Activated T-cell treated with anti-CD3 and anti-CD28 coated beads, Interleukin-2, amount 50 U/mL, for 72 hours (primary cell): Measurements from ENCODE around the gene SSC4D. TPM values are rescaled to one million over a fixed set of nuclear protein-coding genes. Genes with fewer than 3 reads are reported as not detected.
"Not testable (repeated sequence)": the region's sequence is repeated elsewhere in the genome, so short reads cannot be mapped to it uniquely, and the experiment has no call there.

Experiments used
- ATAC-seq, 2 donors: fragments of 150-1000 bp; cut with Tn5 transposase; replicated peaks in 1 of 2; 2 replicates each; pipeline ENCODE4 v1.10.0; 2021; ENCODE audit warnings: moderate library complexity in 2 of 2, mild to moderate bottlenecking in 1 of 2
- DNase-seq, 2 donors: peaks; one replicate each; pipeline ENCODE4 v3.0.0; 2021 to 2022; ENCODE audit warnings: mixed read lengths in 1 of 2
- H3K27ac Mint-ChIP-seq: one replicate; pipeline ENCODE4 v1.8.0; 2022; ENCODE audit warnings: mild to moderate bottlenecking, moderate library complexity, mixed read lengths
- H3K27me3 Mint-ChIP-seq: one replicate; pipeline ENCODE4 v1.8.0; 2022; ENCODE audit warnings: low read depth, mixed read lengths
- H3K36me3 Mint-ChIP-seq, 2 donors: one replicate each; pipeline ENCODE4 v1.8.0; 2022; ENCODE audit warnings: mixed read lengths in 2 of 2, mild to moderate bottlenecking in 1 of 2; ENCODE audit not compliant: insufficient read depth in 2 of 2
- H3K4me1 Mint-ChIP-seq: one replicate; pipeline ENCODE4 v1.8.0; 2022; ENCODE audit warnings: low read depth, mixed read lengths
- H3K4me3 Mint-ChIP-seq, 2 donors: one replicate each; pipeline ENCODE4 v1.8.0; 2022; ENCODE audit warnings: mild to moderate bottlenecking in 2 of 2, mixed read lengths in 2 of 2, moderate library complexity in 2 of 2
- H3K9me3 Mint-ChIP-seq, 2 donors: one replicate each; pipeline ENCODE4 v1.8.0; 2022; ENCODE audit warnings: mixed read lengths in 2 of 2
- total RNA-seq, 2 donors: library from RNA; stranded (reverse); gene quantifications; one replicate each; pipeline ENCODE4 v1.2.3, GENCODE V29; 2022

The SSC4D gene
- total RNA-seq, 2 donors from 2014 or later, result 0.60 to 1.0 TPM

DNA sequence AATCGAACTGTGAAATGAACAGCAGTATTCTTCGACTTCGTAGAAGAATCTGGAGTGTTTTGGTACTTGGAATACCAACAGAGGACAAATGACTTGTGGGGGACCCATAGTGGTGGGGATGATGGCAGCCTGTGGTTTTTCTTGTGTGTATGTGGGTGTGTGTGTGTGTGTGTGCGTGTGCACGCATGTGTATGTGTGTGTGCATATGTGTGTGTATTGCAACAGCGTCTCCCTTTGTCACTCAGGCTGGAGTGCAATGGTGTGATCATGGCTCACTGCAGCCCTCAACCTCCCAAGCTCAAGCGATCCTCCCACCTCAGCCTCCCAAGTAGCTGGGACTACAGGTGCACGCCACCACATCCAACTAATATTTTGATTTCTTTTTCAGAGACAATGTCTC lies 41.3 kb downstream of the SSC4D start:
- H3K36me3 Mint-ChIP-seq, result no peaks in the 10 kb centered on the region
- no peak for ATAC-seq

DNA sequence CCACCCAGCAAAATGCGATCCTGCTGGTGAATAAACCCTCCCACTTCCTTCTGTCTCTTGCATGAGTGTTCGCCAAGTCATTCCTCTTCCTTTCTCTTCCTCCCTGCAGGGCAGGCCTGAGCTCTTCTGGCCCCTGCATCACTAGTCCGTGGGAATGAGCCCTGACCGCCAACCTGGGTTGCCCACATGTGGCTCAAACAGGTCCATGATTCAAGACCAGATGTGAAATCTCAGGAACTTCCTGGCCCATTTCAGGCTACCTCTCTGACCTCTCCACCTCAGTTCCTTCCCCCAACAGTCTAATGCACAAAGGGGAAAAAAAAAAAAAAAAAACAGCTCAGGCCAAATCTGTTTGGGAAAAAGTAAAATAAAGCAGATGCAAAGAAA lies 45.3 kb downstream of the SSC4D start:
- no peak for ATAC-seq
- no peaks in the 10 kb centered on the region for H3K9me3 Mint-ChIP-seq
- no peak overlapping the region for H3K27ac Mint-ChIP-seq
- peaks cover 5% of the 10 kb centered on the region for H3K27me3 Mint-ChIP-seq
- H3K4me1 Mint-ChIP-seq, result peaks cover 29% of the 10 kb centered on the region
- peak overlapping the region; percentile 73 to 75 for H3K4me3 Mint-ChIP-seq
- DNase-seq, result peak in 1 of 2 donors; percentile 23
- no peaks in the 10 kb centered on the region for H3K36me3 Mint-ChIP-seq

More for the DNA sequence above, 41.3 kb downstream of the SSC4D start:
- H3K27ac Mint-ChIP-seq, result no peak overlapping the region
- peaks cover 20% of the 10 kb centered on the region for H3K4me1 Mint-ChIP-seq
- H3K4me3 Mint-ChIP-seq, result no peak overlapping the region
- H3K9me3 Mint-ChIP-seq, result no peaks in the 10 kb centered on the region
- peaks cover 6% of the 10 kb centered on the region for H3K27me3 Mint-ChIP-seq
- DNase-seq, result no peak

DNA sequence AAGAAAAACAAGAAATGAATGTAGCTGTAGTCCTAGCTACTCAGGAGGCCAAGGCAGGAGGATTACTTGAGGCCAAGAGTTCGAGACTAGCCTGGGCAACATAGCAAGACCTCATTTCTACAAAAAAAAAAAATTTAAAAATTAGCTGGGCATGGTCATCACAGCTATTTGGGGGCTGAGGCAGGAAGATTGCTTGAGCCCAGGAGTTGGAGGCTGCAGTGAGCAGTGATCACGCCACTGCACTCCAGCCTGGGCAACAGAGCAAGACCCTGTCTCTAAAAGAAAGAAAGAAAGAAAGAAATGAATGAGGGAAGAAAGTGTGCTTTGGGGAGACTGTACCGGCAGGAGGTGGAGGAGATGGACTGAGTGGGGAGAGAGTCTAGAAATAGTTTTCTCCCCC lies 45.7 kb downstream of the SSC4D start:
- peak overlapping the region; percentile 34 to 75 for H3K4me3 Mint-ChIP-seq

DNA sequence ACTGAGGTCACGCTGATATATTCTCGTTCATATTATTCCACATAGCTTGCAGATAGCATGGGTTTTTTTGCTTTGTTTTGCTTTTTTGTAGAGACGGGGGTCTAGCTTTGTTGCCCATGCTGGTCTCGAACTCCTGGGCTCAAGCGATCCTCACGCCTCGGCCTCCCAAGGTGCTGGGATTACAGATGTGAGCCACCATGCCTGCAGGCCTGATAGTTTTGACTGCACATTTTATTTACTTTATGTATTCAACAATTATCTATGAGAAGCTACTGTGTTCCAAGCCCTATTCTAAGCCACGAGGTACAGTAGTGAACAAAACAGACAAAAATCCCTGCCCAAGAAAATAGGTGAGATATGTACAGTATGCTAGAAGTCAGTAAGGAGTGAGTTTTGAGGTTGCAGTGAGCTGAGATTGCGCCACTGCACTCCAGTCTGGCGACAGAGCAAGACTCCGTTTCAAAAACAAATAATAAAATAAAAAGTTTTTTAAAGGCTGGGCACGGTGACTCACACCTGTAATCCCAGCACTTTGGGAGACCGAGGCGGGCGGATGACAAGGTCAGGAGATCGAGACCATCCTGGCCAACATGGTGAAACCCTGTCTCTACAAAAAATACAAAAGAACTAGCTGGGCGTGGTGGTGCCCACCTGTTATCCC lies 49.4 kb downstream of the SSC4D start:
- Mint-ChIP-seq H3K36me3 (peaks cover 9 to 19% of the 10 kb centered on the region in 2 donors), H3K9me3 (no peaks in the 10 kb centered on the region), H3K4me1 (peaks cover 52% of the 10 kb centered on the region), H3K27ac (no peak overlapping the region), H3K27me3 (no peaks in the 10 kb centered on the region), H3K4me3 (peak overlapping the region; percentile 90)
- no peak for DNase-seq
- ATAC-seq, result no peak

More for the DNA sequence above, 45.7 kb downstream of the SSC4D start:
- not testable (repeated sequence) for H3K27me3 Mint-ChIP-seq, ATAC-seq, H3K27ac Mint-ChIP-seq, H3K9me3 Mint-ChIP-seq, H3K36me3 Mint-ChIP-seq, DNase-seq
- H3K4me1 Mint-ChIP-seq, result peaks cover 29% of the 10 kb centered on the region

DNA sequence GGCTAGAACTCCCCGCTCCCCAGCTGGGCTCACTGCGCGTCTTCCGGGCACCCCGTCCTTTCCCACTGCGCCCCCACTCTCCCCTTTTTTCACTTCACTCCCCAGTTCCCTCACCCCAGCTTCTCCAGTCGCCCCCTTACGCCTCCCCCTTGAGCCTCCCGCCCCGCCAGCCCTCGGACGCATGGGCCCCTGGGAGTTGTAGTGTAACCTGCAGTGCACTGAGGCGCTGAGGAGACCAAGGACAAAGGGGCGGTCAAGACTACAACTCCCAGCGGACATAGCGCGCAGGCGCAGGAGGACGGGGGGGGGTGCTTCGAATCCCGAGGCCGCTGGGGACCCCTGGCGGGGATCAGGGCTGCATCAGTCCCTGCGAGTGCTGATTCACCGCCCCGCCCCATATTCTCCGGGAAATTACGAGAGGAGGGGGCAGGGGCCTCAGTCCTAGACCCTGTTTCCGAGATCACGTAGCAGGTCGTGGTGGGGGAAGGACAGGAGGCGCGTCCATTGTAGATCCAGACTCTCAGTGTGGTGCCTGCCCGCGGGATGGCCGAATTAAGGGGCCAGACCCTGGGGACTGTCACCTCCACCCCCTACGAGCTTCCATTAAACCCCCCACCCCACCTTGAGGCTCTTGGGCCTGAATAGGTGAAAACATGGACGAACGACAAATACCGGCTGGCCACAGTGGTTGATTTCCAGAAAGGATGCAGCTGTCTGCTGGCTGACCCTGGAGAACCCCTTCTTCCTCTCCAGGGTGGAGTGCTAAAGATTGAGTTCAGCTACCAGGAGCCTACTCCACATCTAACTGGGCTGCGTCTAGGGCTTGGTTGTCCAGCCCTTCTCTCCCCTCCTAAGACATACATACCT lies 50.2 kb downstream of the SSC4D start:
- peaks cover 9 to 25% of the 10 kb centered on the region in 2 donors for H3K36me3 Mint-ChIP-seq
- no peaks in the 10 kb centered on the region for H3K9me3 Mint-ChIP-seq
- H3K4me1 Mint-ChIP-seq, result peaks cover 51% of the 10 kb centered on the region
- H3K4me3 Mint-ChIP-seq, result peak overlapping the region; percentile 90
- ATAC-seq (peak; percentile 95 to 96), DNase-seq (peak; percentile 96 to 97)
- H3K27ac Mint-ChIP-seq, result peak overlapping the region; percentile 97
- H3K27me3 Mint-ChIP-seq, result no peaks in the 10 kb centered on the region

DNA sequence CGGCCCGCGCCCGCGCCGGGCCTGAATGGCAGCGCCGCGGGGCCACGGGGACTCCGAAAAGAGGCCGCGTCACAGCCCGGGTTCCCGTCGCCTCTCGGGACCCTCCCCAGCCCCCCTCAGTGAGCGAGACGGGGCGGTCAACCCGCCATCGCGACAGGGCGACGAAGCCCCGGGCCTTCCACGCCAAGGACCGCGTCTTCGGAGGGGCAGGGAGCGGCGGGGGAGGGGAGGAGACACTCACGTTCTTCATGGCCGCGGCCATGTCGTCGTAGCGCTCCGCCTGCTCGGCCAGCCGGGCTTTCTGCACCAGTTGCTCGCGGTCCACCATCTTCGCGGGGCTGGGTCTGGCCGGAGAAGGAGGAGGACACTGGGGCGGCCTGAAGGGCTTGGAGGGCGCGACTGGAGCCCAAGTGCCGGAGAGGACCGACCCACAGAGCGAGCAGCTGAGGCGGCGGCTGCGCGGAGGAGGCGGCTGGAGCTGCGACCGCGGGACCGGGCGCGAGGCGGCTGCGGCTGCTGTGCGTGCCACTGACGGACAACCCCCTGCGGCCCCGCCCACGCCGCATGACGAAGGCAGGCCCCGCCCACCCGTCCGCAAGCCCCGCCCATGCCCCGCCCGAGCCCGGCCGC lies 50.9 kb downstream of the SSC4D start, which contains the start of gene YWHAG:
Gene YWHAG, minus strand, starts transcription at position 511 of the 630 bp plus-strand sequence. Its CDS starts 183 bp downstream, at position 328.
- DNase-seq (peak; percentile 90 to 91), ATAC-seq (peak; percentile 68 to 74)
- Mint-ChIP-seq H3K27ac (peak within 1 kb of the TSS; percentile 99), H3K27me3 (no peaks in the 10 kb centered on the region), H3K36me3 (peaks cover 9 to 25% of the 10 kb centered on the region in 2 donors), H3K4me3 (peak within 1 kb of the TSS; percentile 90 to 99), H3K9me3 (no peaks in the 10 kb centered on the region), H3K4me1 (peaks cover 50% of the 10 kb centered on the region)

DNA sequence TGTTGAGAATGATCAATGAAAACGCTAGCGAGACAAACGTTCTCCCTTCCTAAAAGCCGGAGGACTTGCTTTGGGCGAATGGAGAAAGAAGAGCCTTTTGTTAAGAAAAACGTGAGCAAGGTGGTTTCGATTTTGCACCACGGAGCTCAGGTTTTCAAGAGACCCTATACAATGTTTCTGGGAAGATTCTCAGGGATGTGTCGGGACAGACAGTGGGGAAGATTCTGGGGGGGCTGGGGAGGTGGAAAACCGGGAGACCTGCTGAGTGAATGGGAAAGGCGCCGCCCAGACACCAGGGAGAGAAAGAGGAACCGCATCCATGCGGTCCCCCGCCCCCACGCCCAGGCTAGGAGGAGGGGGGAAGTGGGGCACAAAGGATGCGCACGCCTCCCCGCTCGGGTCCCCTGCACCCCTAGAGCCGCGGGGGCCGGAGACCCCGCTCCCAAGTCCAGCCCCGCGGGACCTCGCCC lies 51.5 kb downstream of the SSC4D start:
- peak in 1 of 2 donors; percentile 6 for ATAC-seq
- Mint-ChIP-seq H3K4me3 (peak overlapping the region; percentile 90 to 99), H3K4me1 (peaks cover 47% of the 10 kb centered on the region)

DNA sequence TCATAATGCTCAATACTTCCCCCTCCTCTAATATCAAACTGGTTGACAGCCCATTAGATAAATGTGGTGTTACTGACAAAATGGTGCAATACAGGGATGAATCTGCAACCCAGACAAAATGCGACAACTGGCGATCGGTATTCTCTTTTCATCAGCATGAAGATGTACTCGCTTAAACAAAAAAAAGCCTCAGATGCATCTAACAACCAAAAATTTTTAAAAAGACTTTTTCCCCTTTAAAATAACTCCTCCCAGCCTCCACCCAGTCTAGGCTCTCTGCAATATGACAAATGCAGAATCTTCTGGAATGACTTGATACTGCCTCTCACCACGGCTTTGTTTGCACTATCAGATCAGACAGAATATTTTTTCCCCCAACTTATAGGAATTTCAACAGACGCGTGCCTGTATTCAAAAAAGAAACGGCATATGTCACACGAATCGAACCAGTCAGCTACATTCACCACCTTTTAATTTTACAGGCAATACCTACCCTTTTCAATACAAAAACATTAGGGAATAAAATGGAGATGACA lies 52.0 kb downstream of the SSC4D start:
- Mint-ChIP-seq H3K4me3 (peak overlapping the region; percentile 90 to 99), H3K36me3 (peaks cover 9 to 25% of the 10 kb centered on the region in 2 donors), H3K27ac (peak overlapping the region; percentile 99), H3K4me1 (peaks cover 51% of the 10 kb centered on the region), H3K9me3 (no peaks in the 10 kb centered on the region), H3K27me3 (no peaks in the 10 kb centered on the region)
- DNase-seq (no peak), ATAC-seq (no peak)

More for the DNA sequence above, 51.5 kb downstream of the SSC4D start:
- Mint-ChIP-seq H3K27me3 (no peaks in the 10 kb centered on the region), H3K27ac (peak overlapping the region; percentile 99), H3K9me3 (no peaks in the 10 kb centered on the region), H3K36me3 (peaks cover 9 to 25% of the 10 kb centered on the region in 2 donors)
- DNase-seq, result peak; percentile 45 to 55

DNA sequence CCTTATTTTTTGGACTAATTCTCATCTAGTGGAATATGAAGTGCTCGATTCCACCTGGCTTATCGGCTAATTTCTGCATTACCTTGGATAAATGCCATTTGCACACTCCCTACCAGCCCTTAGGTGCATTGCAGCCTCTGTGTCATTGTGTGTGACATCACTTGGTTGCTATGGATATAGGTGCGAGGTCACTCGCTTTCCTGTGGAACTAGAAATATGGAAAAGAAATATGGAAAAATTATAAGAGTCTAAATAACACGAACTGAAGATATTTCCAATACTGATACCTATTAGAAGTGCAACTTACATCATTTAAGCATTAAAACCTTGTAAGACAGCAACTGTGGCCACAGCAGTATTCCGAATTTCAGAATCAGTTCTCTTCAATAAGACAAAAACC lies 52.7 kb downstream of the SSC4D start:
- ATAC-seq, result no peak
- Mint-ChIP-seq H3K4me1 (peaks cover 59% of the 10 kb centered on the region), H3K4me3 (peak overlapping the region; percentile 90 to 99), H3K27ac (peak overlapping the region; percentile 99), H3K27me3 (no peaks in the 10 kb centered on the region), H3K36me3 (peaks cover 9 to 25% of the 10 kb centered on the region in 2 donors), H3K9me3 (no peaks in the 10 kb centered on the region)
- DNase-seq, result no peak

DNA sequence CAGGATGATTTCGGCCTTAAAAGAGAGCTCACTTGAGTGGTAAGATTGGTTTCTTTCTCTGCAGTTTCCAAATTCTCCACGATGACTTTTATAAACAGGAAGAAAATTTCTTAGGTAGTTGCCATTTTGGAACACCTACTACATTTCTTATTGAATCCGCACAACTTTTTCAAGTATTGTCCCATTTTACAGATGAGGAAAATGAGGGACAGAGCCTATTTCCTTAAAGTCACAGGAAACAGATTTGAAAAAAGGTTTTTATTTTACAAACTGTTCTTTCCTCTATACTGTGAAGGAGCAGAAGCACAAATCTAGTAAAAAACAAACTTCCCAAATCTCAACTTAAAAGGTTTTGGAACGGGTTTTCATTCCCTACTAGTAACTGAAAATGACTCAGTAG lies 53.4 kb downstream of the SSC4D start:
- H3K27me3 Mint-ChIP-seq, result no peaks in the 10 kb centered on the region
- H3K27ac Mint-ChIP-seq, result peak overlapping the region; percentile 94
- H3K9me3 Mint-ChIP-seq, result no peaks in the 10 kb centered on the region
- H3K4me1 Mint-ChIP-seq, result peaks cover 66% of the 10 kb centered on the region
- no peak for ATAC-seq
- H3K36me3 Mint-ChIP-seq, result peaks cover 9 to 28% of the 10 kb centered on the region in 2 donors
- no peak for DNase-seq
- H3K4me3 Mint-ChIP-seq, result peak overlapping the region; percentile 35 to 77

DNA sequence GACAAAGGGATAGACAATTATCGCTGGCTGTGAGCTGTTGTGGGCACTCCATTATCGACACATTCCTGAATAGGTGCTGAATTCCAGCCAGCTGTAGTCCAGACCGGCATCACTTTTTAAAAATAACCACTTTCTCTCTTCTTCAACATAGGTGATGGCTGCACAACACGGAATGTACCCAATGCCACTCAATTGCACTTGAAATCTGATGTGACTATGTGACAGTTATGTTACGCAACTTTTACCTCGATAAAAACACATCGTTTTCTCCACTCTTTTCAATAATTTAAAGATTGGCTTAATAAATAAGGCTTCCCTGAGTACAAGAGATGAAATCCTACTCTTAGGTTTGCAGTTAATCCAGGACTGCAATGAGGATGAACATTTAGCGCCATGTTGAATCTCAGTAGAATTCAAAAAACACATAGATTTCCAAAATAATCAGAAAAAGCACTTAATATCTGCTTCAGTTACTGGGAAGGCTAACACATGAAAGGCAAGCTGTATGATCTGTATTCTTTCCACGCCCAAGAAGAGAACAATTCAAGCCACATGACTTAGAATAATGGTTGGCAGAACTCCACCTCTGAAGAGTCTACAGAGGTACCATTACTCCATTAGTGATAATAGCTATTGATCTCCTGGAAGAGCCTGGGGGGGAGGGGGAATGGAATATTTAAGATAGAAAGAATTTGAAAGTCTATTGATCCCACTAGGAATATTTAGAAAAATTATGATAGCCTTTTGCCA lies 54.3 kb downstream of the SSC4D start:
- no peak for DNase-seq
- ATAC-seq, result no peak
- Mint-ChIP-seq H3K27ac (no peak overlapping the region), H3K4me3 (peak overlapping the region; percentile 35 to 77), H3K4me1 (peaks cover 75% of the 10 kb centered on the region), H3K9me3 (no peaks in the 10 kb centered on the region), H3K27me3 (no peaks in the 10 kb centered on the region), H3K36me3 (peaks cover 9 to 31% of the 10 kb centered on the region in 2 donors)

DNA sequence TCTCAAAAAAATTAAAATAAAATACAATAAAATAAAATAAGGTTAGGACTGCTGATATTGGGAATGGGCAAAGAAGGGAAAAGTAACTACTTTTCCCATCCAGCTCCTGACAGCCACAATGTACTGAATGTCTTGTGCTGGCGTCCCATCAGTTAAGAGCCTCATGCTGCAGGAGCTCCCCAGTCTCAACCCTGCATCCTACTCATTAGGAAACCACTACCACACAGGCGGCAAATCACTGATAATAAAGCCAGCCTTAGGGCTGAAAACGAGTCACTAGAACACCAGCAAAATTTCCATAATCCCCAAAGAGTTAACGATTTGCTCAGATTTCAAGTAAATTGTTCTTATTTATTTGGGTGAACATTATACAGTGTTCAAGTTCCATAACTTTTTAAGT lies 55.0 kb downstream of the SSC4D start:
- Mint-ChIP-seq H3K4me3 (no peak overlapping the region), H3K4me1 (peaks cover 75% of the 10 kb centered on the region), H3K27ac (peak overlapping the region; percentile 2), H3K36me3 (peaks cover 9 to 35% of the 10 kb centered on the region in 2 donors), H3K9me3 (no peaks in the 10 kb centered on the region), H3K27me3 (no peaks in the 10 kb centered on the region)
- DNase-seq, result no peak
- ATAC-seq, result no peak
